Subcutaneous abdominal adipose tissue (tissue), 5 donors: Measurements from ENCODE around the gene RFTN1.

Source experiments
- H3K27ac ChIP-seq: one replicate; pipeline ENCODE4 v1.7.0; 2013; ENCODE audit warnings: low read depth, mild to moderate bottlenecking, inconsistent platforms, low read length, moderate library complexity
- H3K27me3 ChIP-seq, 5 donors: one replicate each; pipeline ENCODE4 v1.7.0; 2013; ENCODE audit warnings: low read length in 5 of 5, inconsistent platforms in 1 of 5; ENCODE audit not compliant: control insufficient read depth in 5 of 5, insufficient read depth in 4 of 5
- H3K36me3 ChIP-seq, 5 donors: one replicate each; pipeline ENCODE4 v1.7.0; 2013; ENCODE audit warnings: low read length in 5 of 5; ENCODE audit not compliant: control insufficient read depth in 5 of 5, insufficient read depth in 5 of 5
- H3K4me1 ChIP-seq, 5 donors: one replicate each; pipeline ENCODE4 v1.7.0; 2013; ENCODE audit warnings: low read length in 5 of 5, mild to moderate bottlenecking in 3 of 5, moderate library complexity in 1 of 5; ENCODE audit not compliant: control insufficient read depth in 5 of 5, insufficient read depth in 5 of 5
- H3K4me3 ChIP-seq, 5 donors: one replicate each; pipeline ENCODE4 v1.7.0; 2013; ENCODE audit warnings: low read length in 5 of 5, low read depth in 1 of 5
- H3K9ac ChIP-seq, 5 donors: one replicate each; pipeline ENCODE4 v1.7.0; 2013; ENCODE audit warnings: low read length in 5 of 5, mild to moderate bottlenecking in 4 of 5, moderate library complexity in 3 of 5
- H3K9me3 ChIP-seq, 5 donors: one replicate each; pipeline ENCODE4 v1.7.0; 2013; ENCODE audit warnings: low read length in 5 of 5; ENCODE audit not compliant: control insufficient read depth in 5 of 5
- donor health status: healthy.
- donor health status: healthy.
- donor health status: healthy.
- donor health status: healthy.
- donor health status: healthy.

RFTN1 gene

GRCh38 chr3:16528581-16528993 is 15.1 kb upstream of the RFTN1 start:
- Histone ChIP-seq H3K4me1 (peaks cover 0 to 21% (median 4%) of the 10 kb centered on the region in 5 donors), H3K9me3 (peaks cover 0 to 9% (median 6%) of the 10 kb centered on the region in 5 donors), H3K9ac (no peak overlapping the region), H3K4me3 (no peak overlapping the region), H3K36me3 (no peaks in the 10 kb centered on the region), H3K27ac (peak overlapping the region; percentile 13), H3K27me3 (no peaks in the 10 kb centered on the region)

GRCh38 chr3:16528106-16528505 is 14.6 kb upstream of the RFTN1 start:
- H3K36me3 ChIP-seq: no peaks in the 10 kb centered on the region
- no peak overlapping the region for H3K9ac ChIP-seq
- H3K27ac ChIP-seq: peak overlapping the region; percentile 13
- peaks cover 0 to 9% (median 6%) of the 10 kb centered on the region in 5 donors for H3K9me3 ChIP-seq
- peaks cover 0 to 17% (median 4%) of the 10 kb centered on the region in 5 donors for H3K4me1 ChIP-seq
- H3K4me3 ChIP-seq: no peak overlapping the region
- no peaks in the 10 kb centered on the region for H3K27me3 ChIP-seq

- no peak overlapping the region for H3K27ac ChIP-seq
- H3K36me3 ChIP-seq: no peaks in the 10 kb centered on the region
- H3K4me3 ChIP-seq: no peak overlapping the region
- H3K27me3 ChIP-seq: no peaks in the 10 kb centered on the region
- H3K4me1 ChIP-seq: peaks cover 3 to 36% (median 27%) of the 10 kb centered on the region in 5 donors
- H3K9ac ChIP-seq: no peak overlapping the region
- H3K9me3 ChIP-seq: peaks cover 0 to 9% (median 6%) of the 10 kb centered on the region in 5 donors
These were observed 10.7 kb upstream of the RFTN1 start for GRCh38 chr3:16524196-16524595.

- peaks cover 3 to 35% (median 29%) of the 10 kb centered on the region in 5 donors for H3K4me1 ChIP-seq
- H3K27me3 ChIP-seq: no peaks in the 10 kb centered on the region
- H3K27ac ChIP-seq: no peak overlapping the region
- no peaks in the 10 kb centered on the region for H3K36me3 ChIP-seq
- peaks cover 0 to 9% (median 6%) of the 10 kb centered on the region in 5 donors for H3K9me3 ChIP-seq
- no peak overlapping the region for H3K9ac ChIP-seq
- H3K4me3 ChIP-seq: no peak overlapping the region
These were observed 10.3 kb upstream of the RFTN1 start for GRCh38 chr3:16523778-16524177.

DNA sequence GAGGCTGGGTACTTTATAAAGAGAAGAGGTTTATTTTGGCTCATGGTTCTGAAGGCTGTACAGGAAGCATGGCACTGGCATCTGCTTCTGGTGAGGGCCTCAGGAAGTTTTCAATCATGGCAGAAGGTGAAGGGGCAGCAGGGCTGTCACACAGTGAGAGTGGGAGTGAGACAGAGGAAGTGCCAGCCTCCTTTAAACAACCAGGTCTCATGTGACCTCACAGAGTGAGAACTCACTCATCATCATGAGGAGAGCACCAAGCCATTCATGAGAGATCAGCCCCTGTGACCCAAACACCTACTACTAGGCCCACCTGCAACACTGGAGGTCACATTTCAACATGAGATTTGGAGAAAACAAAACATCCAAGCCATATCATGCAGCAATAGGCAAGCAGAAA is 9.3 kb upstream of the RFTN1 start:
- Histone ChIP-seq H3K27ac (no peak overlapping the region), H3K36me3 (no peaks in the 10 kb centered on the region)

GRCh38 chr3:16520970-16521881 is 7.7 kb upstream of the RFTN1 start:
- no peaks in the 10 kb centered on the region for H3K27me3 ChIP-seq
- no peaks in the 10 kb centered on the region for H3K36me3 ChIP-seq
- no peak overlapping the region for H3K4me3 ChIP-seq
- no peak overlapping the region for H3K9ac ChIP-seq
- no peak overlapping the region for H3K27ac ChIP-seq
- peaks cover 0 to 9% (median 6%) of the 10 kb centered on the region in 5 donors for H3K9me3 ChIP-seq
- peaks cover 10 to 40% (median 37%) of the 10 kb centered on the region in 5 donors for H3K4me1 ChIP-seq

More for the DNA sequence above, 9.3 kb upstream of the RFTN1 start:
- no peak overlapping the region for H3K4me3 ChIP-seq
- no peaks in the 10 kb centered on the region for H3K27me3 ChIP-seq
- H3K4me1 ChIP-seq: peaks cover 3 to 26% (median 25%) of the 10 kb centered on the region in 5 donors
- peaks cover 0 to 9% (median 6%) of the 10 kb centered on the region in 5 donors for H3K9me3 ChIP-seq
- no peak overlapping the region for H3K9ac ChIP-seq

GRCh38 chr3:16520241-16520969 is 6.9 kb upstream of the RFTN1 start:
- Histone ChIP-seq H3K4me1 (peaks cover 10 to 47% (median 44%) of the 10 kb centered on the region in 5 donors), H3K36me3 (no peaks in the 10 kb centered on the region), H3K27ac (no peak overlapping the region), H3K9me3 (peaks cover 0 to 9% (median 6%) of the 10 kb centered on the region in 5 donors), H3K27me3 (no peaks in the 10 kb centered on the region), H3K4me3 (no peak overlapping the region), H3K9ac (no peak overlapping the region)

DNA sequence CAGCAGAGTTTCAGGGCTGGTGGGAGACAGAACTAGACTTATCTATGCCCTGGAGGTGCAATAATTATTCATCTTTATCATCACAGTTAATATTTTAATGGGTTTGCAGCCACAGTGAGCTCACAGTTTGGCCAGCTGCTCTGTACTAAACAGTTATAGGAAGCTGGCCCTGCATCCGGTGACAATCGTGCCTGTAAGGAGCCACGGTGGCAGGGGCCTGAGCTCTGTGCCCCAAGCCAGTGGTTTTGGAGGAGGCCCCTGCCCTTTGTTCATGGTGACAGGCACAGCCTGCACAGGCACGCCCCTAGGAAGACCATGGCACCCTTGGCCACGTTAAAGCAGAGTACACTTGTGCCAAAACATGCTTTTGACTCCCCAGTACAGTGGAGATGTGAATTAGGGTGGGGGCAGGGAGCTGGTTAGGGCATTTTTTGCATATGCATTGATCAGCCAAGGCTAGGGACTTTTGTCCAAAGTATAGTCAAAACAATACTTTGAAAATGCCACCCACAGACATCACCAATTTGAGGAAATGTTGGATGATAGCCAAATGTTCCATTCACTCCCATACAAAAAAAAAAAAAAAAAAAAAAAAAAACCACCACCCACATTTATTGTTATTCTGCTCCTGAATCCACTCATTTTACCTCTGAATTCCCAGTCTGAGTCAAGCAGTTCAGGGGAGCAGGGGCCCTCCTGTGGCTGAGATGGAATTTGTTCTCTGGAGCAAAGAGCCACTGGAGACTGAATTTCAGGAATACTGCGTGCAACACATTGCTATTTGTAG is 3.4 kb upstream of the RFTN1 start:
- Histone ChIP-seq H3K4me3 (peak overlapping the region in 1 of 5 donors; percentile 30), H3K27ac (no peak overlapping the region), H3K9me3 (no peaks in the 10 kb centered on the region), H3K9ac (no peak overlapping the region), H3K4me1 (peaks cover 13 to 78% (median 70%) of the 10 kb centered on the region in 5 donors), H3K27me3 (no peaks in the 10 kb centered on the region), H3K36me3 (no peaks in the 10 kb centered on the region)

DNA sequence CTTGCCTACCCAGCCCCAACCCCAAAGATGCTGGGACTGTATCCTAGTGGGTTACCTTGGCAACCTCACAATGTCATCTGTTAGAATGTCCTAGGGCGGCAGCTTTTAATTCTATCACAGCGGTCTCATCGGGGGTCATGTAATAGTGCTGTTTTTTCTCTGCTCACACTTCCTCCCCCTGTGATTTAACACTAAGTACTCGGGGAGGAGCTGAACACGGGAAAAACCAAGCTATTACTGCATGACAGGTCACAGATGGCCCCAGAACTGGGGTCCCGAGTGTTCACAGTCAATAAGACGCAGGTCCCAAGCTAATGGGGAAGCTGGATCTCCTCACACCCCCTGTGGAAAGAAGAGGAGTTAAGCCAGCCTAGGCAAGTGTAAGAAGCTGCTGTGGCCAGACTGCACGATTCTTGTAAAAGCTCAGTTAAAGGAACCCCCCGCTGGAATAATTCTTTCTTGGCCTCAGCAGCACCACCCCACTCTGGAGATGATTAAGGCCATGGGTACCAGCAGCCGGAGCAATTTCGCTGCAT is 2.5 kb upstream of the RFTN1 start:
- H3K27ac ChIP-seq: no peak overlapping the region
- H3K4me3 ChIP-seq: no peak overlapping the region
- H3K9me3 ChIP-seq: no peaks in the 10 kb centered on the region
- no peaks in the 10 kb centered on the region for H3K27me3 ChIP-seq
- H3K4me1 ChIP-seq: peaks cover 16 to 81% (median 72%) of the 10 kb centered on the region in 5 donors
- no peaks in the 10 kb centered on the region for H3K36me3 ChIP-seq
- no peak overlapping the region for H3K9ac ChIP-seq
